ENCODE data around the gene MAP3K7CL.

- TF ChIP-seq CTCF (optimal IDR thresholded peaks at IDR 0.05 in 1 of 3, IDR thresholded peaks at IDR 0.05 in 1 of 3, conservative IDR thresholded peaks at IDR 0.05 in 1 of 3; ENCODE audit: extremely low read depth in 1 of 3, insufficient read depth in 2 of 3, low read length in 3 of 3) (no peak), EZH2 (IDR thresholded peaks at IDR 0.05; ENCODE audit: low read length) (no peak)
These were observed 25.5 kb downstream of the MAP3K7CL start for GRCh38 chr21:29155933-29156260.

Data from keratinocyte (primary cell).